Neural cell (in vitro differentiated cells): ENCODE measurements around the gene GNA12. TPM values are rescaled to one million over a fixed set of nuclear protein-coding genes. Genes with fewer than 3 reads are reported as not detected.

ENCODE experiments used
- H2AFZ ChIP-seq: fragments of 200-600, 300-800 bp; sonication (generic), shearing (Covaris generic); 2 replicates; pipeline ENCODE4 v1.6.0; 2014; ENCODE audit warnings: low read depth, mild to moderate bottlenecking, antibody characterized with exemption, low read length, moderate library complexity
- H3F3A ChIP-seq: fragments of 200-600 bp; shearing (Covaris generic); 2 replicates; pipeline ENCODE4 v1.6.1; 2016; ENCODE audit warnings: mild to moderate bottlenecking, moderate library complexity, mixed read lengths, antibody characterized with exemption, low read length; ENCODE audit not compliant: insufficient read depth, poor library complexity, severe bottlenecking
- H3K27ac ChIP-seq: fragments of 200-600, 300-800 bp; sonication (generic), shearing (Covaris generic); 2 replicates; pipeline ENCODE4 v1.5.1; 2014; ENCODE audit warnings: mild to moderate bottlenecking, low read length, moderate library complexity
- H3K27me3 ChIP-seq: fragments of 300-800, 200-600 bp; sonication (generic), shearing (Covaris generic); 2 replicates; pipeline ENCODE4 v1.6.0; 2014; ENCODE audit warnings: mild to moderate bottlenecking, low read depth, low read length, moderate library complexity; ENCODE audit not compliant: insufficient read depth
- H3K36me3 ChIP-seq: fragments of 300-800, 200-600 bp; sonication (generic), shearing (Covaris generic); 2 replicates; pipeline ENCODE4 v1.5.1; 2014; ENCODE audit warnings: mild to moderate bottlenecking, antibody characterized with exemption, low read length, moderate library complexity; ENCODE audit not compliant: insufficient read depth
- H3K4me2 ChIP-seq: fragments of 300-800, 200-600 bp; sonication (generic), shearing (Covaris generic); 2 replicates; pipeline ENCODE4 v1.6.0; 2014; ENCODE audit warnings: mild to moderate bottlenecking, low read length
- H3K4me3 ChIP-seq: fragments of 300-800, 200-600 bp; sonication (generic), shearing (Covaris generic); 2 replicates; pipeline ENCODE4 v1.5.1; 2014; ENCODE audit warnings: mild to moderate bottlenecking, low read length, moderate library complexity
- H3K79me2 ChIP-seq: fragments of 200-600 bp; shearing (Covaris generic); replicated peaks from 2 replicates; pipeline ENCODE4 v1.6.0; 2014; ENCODE audit warnings: mild to moderate bottlenecking, low read length, moderate library complexity; ENCODE audit not compliant: insufficient read depth
- H3K9ac ChIP-seq: fragments of 300-800, 200-600 bp; sonication (generic), shearing (Covaris generic); 2 replicates; pipeline ENCODE4 v1.6.1; 2016; ENCODE audit warnings: mild to moderate bottlenecking, low read length, mixed read lengths
- H3K9me2 ChIP-seq: fragments of 200-600 bp; shearing (Covaris generic); 2 replicates; pipeline ENCODE4 v1.6.1; 2016; ENCODE audit warnings: mild to moderate bottlenecking, low read length, mixed read lengths; ENCODE audit not compliant: insufficient read depth
- H3K9me3 ChIP-seq: fragments of 200-600, 300-800 bp; sonication (generic), shearing (Covaris generic); 2 replicates; pipeline ENCODE4 v1.6.1; 2016; ENCODE audit warnings: mild to moderate bottlenecking, mixed run types, low read length, moderate library complexity, mixed read lengths
- H4K20me1 ChIP-seq: fragments of 200-600 bp; shearing (Covaris generic); 2 replicates; pipeline ENCODE4 v1.6.1; 2016; ENCODE audit warnings: mild to moderate bottlenecking, mixed run types; ENCODE audit not compliant: insufficient read depth
- CTCF ChIP-seq: fragments of 450-650 bp; IDR thresholded peaks from 2 replicates; pipeline ENCODE4 v1.5.1; 2014; ENCODE audit warnings: antibody characterized with exemption, mild to moderate bottlenecking, moderate library complexity; ENCODE audit not compliant: poor library complexity, severe bottlenecking
- EP300 ChIP-seq: fragments of 450-650 bp; conservative IDR thresholded peaks from 2 replicates; pipeline ENCODE4 v1.6.1; 2014; ENCODE audit warnings: antibody characterized with exemption, mild to moderate bottlenecking, moderate library complexity; ENCODE audit not compliant: poor library complexity, severe bottlenecking
- EZH2 ChIP-seq: fragments of 200-600, 300-800 bp; shearing (Covaris generic), sonication (generic); IDR thresholded peaks from 2 replicates; pipeline ENCODE4 v1.6.1; 2014; ENCODE audit warnings: antibody characterized with exemption, low read length, borderline replicate concordance, mild to moderate bottlenecking; ENCODE audit not compliant: insufficient read depth, poor library complexity, severe bottlenecking
- MXI1 ChIP-seq: fragments of 450-650 bp; conservative IDR thresholded peaks from 2 replicates; pipeline ENCODE4 v1.6.1; 2014; ENCODE audit warnings: antibody characterized with exemption, mild to moderate bottlenecking; ENCODE audit not compliant: poor library complexity, severe bottlenecking
- POLR2AphosphoS5 ChIP-seq: IDR thresholded peaks from 2 replicates; pipeline ENCODE4 v1.6.1; 2012
- RAD21 ChIP-seq: fragments of 450-650 bp; conservative IDR thresholded peaks from 2 replicates; pipeline ENCODE4 v1.6.1; 2014; ENCODE audit warnings: antibody characterized with exemption, mild to moderate bottlenecking, moderate library complexity
- REST ChIP-seq: IDR thresholded peaks from 2 replicates; pipeline ENCODE4 v1.6.1; 2012; ENCODE audit warnings: borderline replicate concordance
- SMC3 ChIP-seq: fragments of 450-650 bp; conservative IDR thresholded peaks from 2 replicates; pipeline ENCODE4 v1.6.1; 2014; ENCODE audit warnings: antibody characterized with exemption, mild to moderate bottlenecking, moderate library complexity; ENCODE audit not compliant: poor library complexity
- TAF1 ChIP-seq: IDR thresholded peaks from 2 replicates; pipeline ENCODE4 v1.6.1; 2012; ENCODE audit warnings: low read depth
- polyA plus RNA-seq: library from polyadenylated mRNA; depleted of rRNA; stranded (reverse); fragments of >200 nt; gene quantifications from 2 replicates; pipeline ENCODE4 v1.2.3, GENCODE V29; 2014

Gene GNA12
- polyA plus RNA-seq, 1 donor from 2014 or later = 15.5 TPM

GRCh38 chr7:2892549-2892948, 48.4 kb upstream of the GNA12 start:
- no peaks in the 10 kb centered on the region for H3K9me2 ChIP-seq
- TF ChIP-seq POLR2AphosphoS5 (peak; percentile 41), RAD21 (no peak)
- H3K4me3 ChIP-seq = no peak overlapping the region
- H3K4me2 ChIP-seq = no peak overlapping the region
- no peaks in the 10 kb centered on the region for H3K79me2 ChIP-seq
- no peaks in the 10 kb centered on the region for H3F3A ChIP-seq
- H2AFZ ChIP-seq = no peak overlapping the region
- no peaks in the 10 kb centered on the region for H4K20me1 ChIP-seq
- no peaks in the 10 kb centered on the region for H3K27me3 ChIP-seq
- no peaks in the 10 kb centered on the region for H3K36me3 ChIP-seq
- no peak overlapping the region for H3K27ac ChIP-seq
- H3K9me3 ChIP-seq = no peaks in the 10 kb centered on the region
- no peak overlapping the region for H3K9ac ChIP-seq

GRCh38 chr7:2887816-2888215, 43.7 kb upstream of the GNA12 start:
- Histone ChIP-seq H4K20me1 (no peaks in the 10 kb centered on the region), H3K9ac (no peak overlapping the region), H3K27me3 (no peaks in the 10 kb centered on the region), H3K9me3 (no peaks in the 10 kb centered on the region), H3K36me3 (no peaks in the 10 kb centered on the region), H3F3A (no peaks in the 10 kb centered on the region), H3K4me2 (no peak overlapping the region), H3K27ac (no peak overlapping the region), H3K4me3 (no peak overlapping the region), H2AFZ (no peak overlapping the region), H3K79me2 (no peaks in the 10 kb centered on the region), H3K9me2 (no peaks in the 10 kb centered on the region)
- TF ChIP-seq EZH2 = no peak
- no peak for TF ChIP-seq EP300
- TF ChIP-seq RAD21 = no peak
- no peak for TF ChIP-seq MXI1
- no peak for TF ChIP-seq POLR2AphosphoS5
- TF ChIP-seq SMC3 = no peak
- TF ChIP-seq TAF1 = no peak
- TF ChIP-seq CTCF = no peak
- no peak for TF ChIP-seq REST

- Histone ChIP-seq H3K27ac (no peak overlapping the region), H3K9me3 (no peaks in the 10 kb centered on the region), H2AFZ (no peak overlapping the region), H3K9me2 (no peaks in the 10 kb centered on the region), H3K9ac (no peak overlapping the region), H3K36me3 (no peaks in the 10 kb centered on the region), H3K4me2 (no peak overlapping the region), H3K4me3 (no peak overlapping the region), H3K27me3 (no peaks in the 10 kb centered on the region), H3K79me2 (no peaks in the 10 kb centered on the region), H3F3A (no peaks in the 10 kb centered on the region), H4K20me1 (no peaks in the 10 kb centered on the region)
- TF ChIP-seq SMC3 = peak; percentile 77
- TF ChIP-seq CTCF = peak; percentile 82
- no peak for TF ChIP-seq MXI1
- TF ChIP-seq REST = no peak
- TF ChIP-seq POLR2AphosphoS5 = no peak
- no peak for TF ChIP-seq EZH2
- no peak for TF ChIP-seq EP300
- peak; percentile 86 for TF ChIP-seq RAD21
- no peak for TF ChIP-seq TAF1
These were observed 42.8 kb upstream of the GNA12 start for GRCh38 chr7:2886900-2887299.
